ENCODE results near the gene TRIO.

- TF ChIP-seq CTCF (IDR thresholded peaks at IDR 0.05; ENCODE audit: borderline replicate concordance, extremely low read depth, low read length, poor library complexity, severe bottlenecking), result no peak
- TF ChIP-seq EZH2 (IDR thresholded peaks at IDR 0.05; ENCODE audit: borderline replicate concordance, low read depth, low read length, severe bottlenecking), result no peak
Observed at GRCh38 chr5:14238272-14238671, 95.1 kb downstream of the TRIO start.
